ENCODE results near the gene TK2.

TK2 gene

GRCh38 chr16:66517586-66518263 lies 32.2 kb downstream of the TK2 start:
- TF ChIP-seq USF1 (IDR thresholded peaks at IDR 0.05), result no peak
- TF ChIP-seq RAD21 (IDR thresholded peaks at IDR 0.05; ENCODE audit: low read depth), result no peak
- TF ChIP-seq CREB1 (IDR thresholded peaks at IDR 0.05; ENCODE audit: low read depth), result no peak
- no peak for TF ChIP-seq ZBTB7A (IDR thresholded peaks at IDR 0.05; ENCODE audit: low read depth)
- no peak for TF ChIP-seq TCF12 (IDR thresholded peaks at IDR 0.05; ENCODE audit: low read depth)
- TF ChIP-seq TEAD4 (IDR thresholded peaks at IDR 0.05), result no peak
- TF ChIP-seq TAF1 (IDR thresholded peaks at IDR 0.05; ENCODE audit: low read depth), result no peak
- no peak for TF ChIP-seq MAX (IDR thresholded peaks at IDR 0.05)
- no peak for TF ChIP-seq YY1 (IDR thresholded peaks at IDR 0.05; ENCODE audit: low read depth)
- no peak for TF ChIP-seq EGR1 (IDR thresholded peaks at IDR 0.05)
- no peak for TF ChIP-seq CEBPB (IDR thresholded peaks at IDR 0.05)
- no peak for TF ChIP-seq EP300 (IDR thresholded peaks at IDR 0.05; ENCODE audit: borderline replicate concordance)
- TF ChIP-seq REST (IDR thresholded peaks at IDR 0.05; ENCODE audit: low read depth), result no peak
- no peak for TF ChIP-seq NFIC (IDR thresholded peaks at IDR 0.05)
- no peak for TF ChIP-seq FOXM1 (IDR thresholded peaks at IDR 0.05; ENCODE audit: borderline replicate concordance, low read depth)

- peak; percentile 52; the same call in 1 of the 2 replicates for TF ChIP-seq CEBPB (IDR thresholded peaks at IDR 0.05)
- TF ChIP-seq EP300 (IDR thresholded peaks at IDR 0.05; ENCODE audit: borderline replicate concordance), result peak; percentile 95
- peak; percentile 80 for TF ChIP-seq USF1 (IDR thresholded peaks at IDR 0.05)
- peak; percentile 95 for TF ChIP-seq TCF12 (IDR thresholded peaks at IDR 0.05; ENCODE audit: low read depth)
- no peak for TF ChIP-seq CREB1 (IDR thresholded peaks at IDR 0.05; ENCODE audit: low read depth)
- peak; percentile 92 for TF ChIP-seq MAX (IDR thresholded peaks at IDR 0.05)
- TF ChIP-seq TEAD4 (IDR thresholded peaks at IDR 0.05), result peak; percentile 78
- TF ChIP-seq FOXM1 (IDR thresholded peaks at IDR 0.05; ENCODE audit: borderline replicate concordance, low read depth), result peak; percentile 82
- no peak for TF ChIP-seq RAD21 (IDR thresholded peaks at IDR 0.05; ENCODE audit: low read depth)
- TF ChIP-seq NFIC (IDR thresholded peaks at IDR 0.05), result peak; percentile 99
Measured at GRCh38 chr16:66516808-66517585, 32.9 kb downstream of the TK2 start.

GRCh38 chr16:66516509-66516807 lies 33.5 kb downstream of the TK2 start:
- TF ChIP-seq MAX (IDR thresholded peaks at IDR 0.05) (no peak), TCF12 (IDR thresholded peaks at IDR 0.05; ENCODE audit: low read depth) (no peak), EGR1 (IDR thresholded peaks at IDR 0.05) (no peak), CEBPB (IDR thresholded peaks at IDR 0.05) (no peak), YY1 (IDR thresholded peaks at IDR 0.05; ENCODE audit: low read depth) (no peak), EP300 (IDR thresholded peaks at IDR 0.05; ENCODE audit: borderline replicate concordance) (no peak), ZBTB7A (IDR thresholded peaks at IDR 0.05; ENCODE audit: low read depth) (no peak), USF1 (IDR thresholded peaks at IDR 0.05) (no peak), REST (IDR thresholded peaks at IDR 0.05; ENCODE audit: low read depth) (no peak), FOXM1 (IDR thresholded peaks at IDR 0.05; ENCODE audit: borderline replicate concordance, low read depth) (no peak), CREB1 (IDR thresholded peaks at IDR 0.05; ENCODE audit: low read depth) (no peak)

- no peak for TF ChIP-seq EGR1 (IDR thresholded peaks at IDR 0.05)
- TF ChIP-seq TEAD4 (IDR thresholded peaks at IDR 0.05), result peak; percentile 98
- peak; percentile 64; the same call in 1 of the 2 replicates for TF ChIP-seq YY1 (IDR thresholded peaks at IDR 0.05; ENCODE audit: low read depth)
- TF ChIP-seq CREB1 (IDR thresholded peaks at IDR 0.05; ENCODE audit: low read depth), result no peak
- peak; percentile 81 for TF ChIP-seq RAD21 (IDR thresholded peaks at IDR 0.05; ENCODE audit: low read depth)
- TF ChIP-seq TAF1 (IDR thresholded peaks at IDR 0.05; ENCODE audit: low read depth), result no peak
- no peak for TF ChIP-seq REST (IDR thresholded peaks at IDR 0.05; ENCODE audit: low read depth)
- peak; percentile 31; the same call in 1 of the 2 replicates for TF ChIP-seq CEBPB (IDR thresholded peaks at IDR 0.05)
- peak; percentile 90 for TF ChIP-seq MAX (IDR thresholded peaks at IDR 0.05)
- peak; percentile 97 for TF ChIP-seq EP300 (IDR thresholded peaks at IDR 0.05; ENCODE audit: borderline replicate concordance)
- peak; percentile 80; the same call in 1 of the 2 replicates for TF ChIP-seq FOXM1 (IDR thresholded peaks at IDR 0.05; ENCODE audit: borderline replicate concordance, low read depth)
- TF ChIP-seq ZBTB7A (IDR thresholded peaks at IDR 0.05; ENCODE audit: low read depth), result 0 out of 2 replicates have a peak, but pooled peaks have one; percentile 39
- TF ChIP-seq TCF12 (IDR thresholded peaks at IDR 0.05; ENCODE audit: low read depth), result peak; percentile 96
- TF ChIP-seq USF1 (IDR thresholded peaks at IDR 0.05), result peak; percentile 24; the same call in 1 of the 2 replicates
- TF ChIP-seq NFIC (IDR thresholded peaks at IDR 0.05), result peak; percentile 99
Measured at GRCh38 chr16:66515596-66516508, 34.1 kb downstream of the TK2 start.

All from Ishikawa (cell line).